ENCODE measurements around the gene ZNF57. TPM values are rescaled to one million over a fixed set of nuclear protein-coding genes. Genes with fewer than 3 reads are reported as not detected.

Gene ZNF57
- total and polyA plus RNA-seq, 2 experiments from 2014 or later: 6.4 to 10.8 TPM

DNA sequence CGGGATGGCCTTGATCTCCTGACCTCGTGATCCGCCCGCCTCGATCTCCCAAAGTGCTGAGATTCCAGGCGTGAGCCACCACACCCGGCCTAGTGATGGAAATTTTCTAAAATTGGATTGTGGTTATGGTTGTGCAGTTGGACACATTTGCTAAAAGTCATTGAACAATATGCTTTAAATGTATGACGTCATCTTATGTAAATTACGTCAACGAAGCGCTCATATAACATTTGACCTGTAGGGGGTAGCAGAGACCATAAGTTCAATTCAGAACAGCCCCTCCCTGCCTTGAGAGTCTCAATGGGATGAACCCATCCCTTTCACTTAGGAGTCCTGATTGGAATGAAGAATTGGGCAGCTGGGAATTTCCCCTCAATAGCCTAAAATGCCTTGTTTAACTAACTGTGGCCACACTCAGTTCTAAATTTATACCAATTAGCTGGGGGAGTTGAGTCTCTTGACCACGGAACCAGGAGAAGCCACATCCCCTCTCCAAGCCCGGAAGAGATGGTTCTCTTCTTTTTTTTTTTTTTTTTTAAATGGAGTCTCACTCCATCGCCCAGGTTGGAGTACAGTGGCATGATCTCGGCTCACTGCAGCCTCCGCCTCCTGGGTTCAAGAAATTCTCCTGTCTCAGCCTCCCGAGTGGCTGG, 61.4 kb downstream of the ZNF57 start:
- ATAC-seq (peak; percentile 96), DNase-seq (ENCODE audit: low spot score) (peak; percentile 96)
- Mint-ChIP-seq H3K27ac (peak overlapping the region; percentile 83; the same call in 1 of the 2 replicates), H3K4me1 (no peaks in the 10 kb centered on the region), H3K36me3 (ENCODE audit: low read depth) (no peaks in the 10 kb centered on the region), H3K9me3 (no peaks in the 10 kb centered on the region; the same call in 1 of the 3 replicates), H3K27me3 (ENCODE audit: insufficient read depth, low read depth, poor library complexity) (peaks cover 12% of the 10 kb centered on the region), H3K4me3 (no peak overlapping the region; the same call in 2 of the 3 replicates)
- Histone ChIP-seq H3K27ac (ENCODE audit: low read depth) (no peak overlapping the region), H3K4me2 (no peak overlapping the region), H3K79me2 (replicated peaks; ENCODE audit: insufficient read depth) (no peaks in the 10 kb centered on the region), H3K9me2 (ENCODE audit: insufficient read depth) (no peaks in the 10 kb centered on the region), H3K4me3 (no peak overlapping the region), H3K36me3 (ENCODE audit: insufficient read depth) (no peaks in the 10 kb centered on the region), H3K27me3 (ENCODE audit: insufficient read depth) (no peaks in the 10 kb centered on the region), H2AFZ (no peak overlapping the region), H3F3A (replicated peaks; ENCODE audit: low read depth) (no peaks in the 10 kb centered on the region), H3K4me1 (ENCODE audit: insufficient read depth) (no peaks in the 10 kb centered on the region), H4K20me1 (replicated peaks; ENCODE audit: insufficient read depth) (no peaks in the 10 kb centered on the region)
- TF ChIP-seq ZNF331 (CRISPR knock-in tag; IDR thresholded peaks at IDR 0.05; ENCODE audit: low read depth) (no peak), ZNF114 (CRISPR knock-in tag; IDR thresholded peaks at IDR 0.05) (no peak), JUNB (IDR thresholded peaks at IDR 0.05; ENCODE audit: unreplicated experiment) (no peak), POLR2AphosphoS5 (IDR thresholded peaks at IDR 0.05; ENCODE audit: low read depth) (no peak), EZH2 (IDR thresholded peaks at IDR 0.05; ENCODE audit: low read depth, unreplicated experiment) (no peak), STAT1 (IDR thresholded peaks at IDR 0.05; ENCODE audit: unreplicated experiment) (no peak), CREB1 (CRISPR knock-in tag; IDR thresholded peaks at IDR 0.05; ENCODE audit: low read depth) (peak; percentile 99), EZH2phosphoT487 (IDR thresholded peaks at IDR 0.05; ENCODE audit: unreplicated experiment) (no peak), NANOG (IDR thresholded peaks at IDR 0.05; ENCODE audit: borderline replicate concordance) (0 out of 2 replicates have a peak, but pooled peaks have one; percentile 13)
- TF ChIP-seq, protein P1, sequence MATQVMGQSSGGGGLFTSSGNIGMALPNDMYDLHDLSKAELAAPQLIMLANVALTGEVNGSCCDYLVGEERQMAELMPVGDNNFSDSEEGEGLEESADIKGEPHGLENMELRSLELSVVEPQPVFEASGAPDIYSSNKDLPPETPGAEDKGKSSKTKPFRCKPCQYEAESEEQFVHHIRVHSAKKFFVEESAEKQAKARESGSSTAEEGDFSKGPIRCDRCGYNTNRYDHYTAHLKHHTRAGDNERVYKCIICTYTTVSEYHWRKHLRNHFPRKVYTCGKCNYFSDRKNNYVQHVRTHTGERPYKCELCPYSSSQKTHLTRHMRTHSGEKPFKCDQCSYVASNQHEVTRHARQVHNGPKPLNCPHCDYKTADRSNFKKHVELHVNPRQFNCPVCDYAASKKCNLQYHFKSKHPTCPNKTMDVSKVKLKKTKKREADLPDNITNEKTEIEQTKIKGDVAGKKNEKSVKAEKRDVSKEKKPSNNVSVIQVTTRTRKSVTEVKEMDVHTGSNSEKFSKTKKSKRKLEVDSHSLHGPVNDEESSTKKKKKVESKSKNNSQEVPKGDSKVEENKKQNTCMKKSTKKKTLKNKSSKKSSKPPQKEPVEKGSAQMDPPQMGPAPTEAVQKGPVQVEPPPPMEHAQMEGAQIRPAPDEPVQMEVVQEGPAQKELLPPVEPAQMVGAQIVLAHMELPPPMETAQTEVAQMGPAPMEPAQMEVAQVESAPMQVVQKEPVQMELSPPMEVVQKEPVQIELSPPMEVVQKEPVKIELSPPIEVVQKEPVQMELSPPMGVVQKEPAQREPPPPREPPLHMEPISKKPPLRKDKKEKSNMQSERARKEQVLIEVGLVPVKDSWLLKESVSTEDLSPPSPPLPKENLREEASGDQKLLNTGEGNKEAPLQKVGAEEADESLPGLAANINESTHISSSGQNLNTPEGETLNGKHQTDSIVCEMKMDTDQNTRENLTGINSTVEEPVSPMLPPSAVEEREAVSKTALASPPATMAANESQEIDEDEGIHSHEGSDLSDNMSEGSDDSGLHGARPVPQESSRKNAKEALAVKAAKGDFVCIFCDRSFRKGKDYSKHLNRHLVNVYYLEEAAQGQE (IDR thresholded peaks at IDR 0.05; ENCODE audit: unreplicated experiment): no peak
- TF ChIP-seq, protein P2, sequence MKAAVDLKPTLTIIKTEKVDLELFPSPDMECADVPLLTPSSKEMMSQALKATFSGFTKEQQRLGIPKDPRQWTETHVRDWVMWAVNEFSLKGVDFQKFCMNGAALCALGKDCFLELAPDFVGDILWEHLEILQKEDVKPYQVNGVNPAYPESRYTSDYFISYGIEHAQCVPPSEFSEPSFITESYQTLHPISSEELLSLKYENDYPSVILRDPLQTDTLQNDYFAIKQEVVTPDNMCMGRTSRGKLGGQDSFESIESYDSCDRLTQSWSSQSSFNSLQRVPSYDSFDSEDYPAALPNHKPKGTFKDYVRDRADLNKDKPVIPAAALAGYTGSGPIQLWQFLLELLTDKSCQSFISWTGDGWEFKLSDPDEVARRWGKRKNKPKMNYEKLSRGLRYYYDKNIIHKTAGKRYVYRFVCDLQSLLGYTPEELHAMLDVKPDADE (IDR thresholded peaks at IDR 0.05): no peak
- TF ChIP-seq, protein P3, sequence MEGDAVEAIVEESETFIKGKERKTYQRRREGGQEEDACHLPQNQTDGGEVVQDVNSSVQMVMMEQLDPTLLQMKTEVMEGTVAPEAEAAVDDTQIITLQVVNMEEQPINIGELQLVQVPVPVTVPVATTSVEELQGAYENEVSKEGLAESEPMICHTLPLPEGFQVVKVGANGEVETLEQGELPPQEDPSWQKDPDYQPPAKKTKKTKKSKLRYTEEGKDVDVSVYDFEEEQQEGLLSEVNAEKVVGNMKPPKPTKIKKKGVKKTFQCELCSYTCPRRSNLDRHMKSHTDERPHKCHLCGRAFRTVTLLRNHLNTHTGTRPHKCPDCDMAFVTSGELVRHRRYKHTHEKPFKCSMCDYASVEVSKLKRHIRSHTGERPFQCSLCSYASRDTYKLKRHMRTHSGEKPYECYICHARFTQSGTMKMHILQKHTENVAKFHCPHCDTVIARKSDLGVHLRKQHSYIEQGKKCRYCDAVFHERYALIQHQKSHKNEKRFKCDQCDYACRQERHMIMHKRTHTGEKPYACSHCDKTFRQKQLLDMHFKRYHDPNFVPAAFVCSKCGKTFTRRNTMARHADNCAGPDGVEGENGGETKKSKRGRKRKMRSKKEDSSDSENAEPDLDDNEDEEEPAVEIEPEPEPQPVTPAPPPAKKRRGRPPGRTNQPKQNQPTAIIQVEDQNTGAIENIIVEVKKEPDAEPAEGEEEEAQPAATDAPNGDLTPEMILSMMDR (conservative IDR thresholded peaks at IDR 0.05; ENCODE audit: low read depth in 2 of 2): peak; percentile 88 to 94
- TF ChIP-seq, protein P4, sequence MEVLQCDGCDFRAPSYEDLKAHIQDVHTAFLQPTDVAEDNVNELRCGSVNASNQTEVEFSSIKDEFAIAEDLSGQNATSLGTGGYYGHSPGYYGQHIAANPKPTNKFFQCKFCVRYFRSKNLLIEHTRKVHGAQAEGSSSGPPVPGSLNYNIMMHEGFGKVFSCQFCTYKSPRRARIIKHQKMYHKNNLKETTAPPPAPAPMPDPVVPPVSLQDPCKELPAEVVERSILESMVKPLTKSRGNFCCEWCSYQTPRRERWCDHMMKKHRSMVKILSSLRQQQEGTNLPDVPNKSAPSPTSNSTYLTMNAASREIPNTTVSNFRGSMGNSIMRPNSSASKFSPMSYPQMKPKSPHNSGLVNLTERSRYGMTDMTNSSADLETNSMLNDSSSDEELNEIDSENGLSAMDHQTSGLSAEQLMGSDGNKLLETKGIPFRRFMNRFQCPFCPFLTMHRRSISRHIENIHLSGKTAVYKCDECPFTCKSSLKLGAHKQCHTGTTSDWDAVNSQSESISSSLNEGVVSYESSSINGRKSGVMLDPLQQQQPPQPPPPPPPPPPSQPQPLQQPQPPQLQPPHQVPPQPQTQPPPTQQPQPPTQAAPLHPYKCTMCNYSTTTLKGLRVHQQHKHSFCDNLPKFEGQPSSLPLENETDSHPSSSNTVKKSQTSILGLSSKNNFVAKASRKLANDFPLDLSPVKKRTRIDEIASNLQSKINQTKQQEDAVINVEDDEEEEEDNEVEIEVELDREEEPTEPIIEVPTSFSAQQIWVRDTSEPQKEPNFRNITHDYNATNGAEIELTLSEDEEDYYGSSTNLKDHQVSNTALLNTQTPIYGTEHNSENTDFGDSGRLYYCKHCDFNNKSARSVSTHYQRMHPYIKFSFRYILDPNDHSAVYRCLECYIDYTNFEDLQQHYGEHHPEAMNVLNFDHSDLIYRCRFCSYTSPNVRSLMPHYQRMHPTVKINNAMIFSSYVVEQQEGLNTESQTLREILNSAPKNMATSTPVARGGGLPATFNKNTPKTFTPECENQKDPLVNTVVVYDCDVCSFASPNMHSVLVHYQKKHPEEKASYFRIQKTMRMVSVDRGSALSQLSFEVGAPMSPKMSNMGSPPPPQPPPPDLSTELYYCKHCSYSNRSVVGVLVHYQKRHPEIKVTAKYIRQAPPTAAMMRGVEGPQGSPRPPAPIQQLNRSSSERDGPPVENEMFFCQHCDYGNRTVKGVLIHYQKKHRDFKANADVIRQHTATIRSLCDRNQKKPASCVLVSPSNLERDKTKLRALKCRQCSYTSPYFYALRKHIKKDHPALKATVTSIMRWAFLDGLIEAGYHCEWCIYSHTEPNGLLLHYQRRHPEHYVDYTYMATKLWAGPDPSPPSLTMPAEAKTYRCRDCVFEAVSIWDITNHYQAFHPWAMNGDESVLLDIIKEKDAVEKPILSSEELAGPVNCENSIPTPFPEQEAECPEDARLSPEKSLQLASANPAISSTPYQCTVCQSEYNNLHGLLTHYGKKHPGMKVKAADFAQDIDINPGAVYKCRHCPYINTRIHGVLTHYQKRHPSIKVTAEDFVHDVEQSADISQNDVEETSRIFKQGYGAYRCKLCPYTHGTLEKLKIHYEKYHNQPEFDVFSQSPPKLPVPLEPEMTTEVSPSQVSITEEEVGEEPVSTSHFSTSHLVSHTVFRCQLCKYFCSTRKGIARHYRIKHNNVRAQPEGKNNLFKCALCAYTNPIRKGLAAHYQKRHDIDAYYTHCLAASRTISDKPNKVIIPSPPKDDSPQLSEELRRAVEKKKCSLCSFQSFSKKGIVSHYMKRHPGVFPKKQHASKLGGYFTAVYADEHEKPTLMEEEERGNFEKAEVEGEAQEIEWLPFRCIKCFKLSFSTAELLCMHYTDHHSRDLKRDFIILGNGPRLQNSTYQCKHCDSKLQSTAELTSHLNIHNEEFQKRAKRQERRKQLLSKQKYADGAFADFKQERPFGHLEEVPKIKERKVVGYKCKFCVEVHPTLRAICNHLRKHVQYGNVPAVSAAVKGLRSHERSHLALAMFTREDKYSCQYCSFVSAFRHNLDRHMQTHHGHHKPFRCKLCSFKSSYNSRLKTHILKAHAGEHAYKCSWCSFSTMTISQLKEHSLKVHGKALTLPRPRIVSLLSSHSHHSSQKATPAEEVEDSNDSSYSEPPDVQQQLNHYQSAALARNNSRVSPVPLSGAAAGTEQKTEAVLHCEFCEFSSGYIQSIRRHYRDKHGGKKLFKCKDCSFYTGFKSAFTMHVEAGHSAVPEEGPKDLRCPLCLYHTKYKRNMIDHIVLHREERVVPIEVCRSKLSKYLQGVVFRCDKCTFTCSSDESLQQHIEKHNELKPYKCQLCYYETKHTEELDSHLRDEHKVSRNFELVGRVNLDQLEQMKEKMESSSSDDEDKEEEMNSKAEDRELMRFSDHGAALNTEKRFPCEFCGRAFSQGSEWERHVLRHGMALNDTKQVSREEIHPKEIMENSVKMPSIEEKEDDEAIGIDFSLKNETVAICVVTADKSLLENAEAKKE (CRISPR knock-in tag; IDR thresholded peaks at IDR 0.05): no peak
